Measurements from ENCODE around the gene PRAF2.

Gene PRAF2, protein sequence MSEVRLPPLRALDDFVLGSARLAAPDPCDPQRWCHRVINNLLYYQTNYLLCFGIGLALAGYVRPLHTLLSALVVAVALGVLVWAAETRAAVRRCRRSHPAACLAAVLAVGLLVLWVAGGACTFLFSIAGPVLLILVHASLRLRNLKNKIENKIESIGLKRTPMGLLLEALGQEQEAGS

GRCh38 chrX:49073601-49074575 lies at the start of gene PRAF2:
Gene PRAF2 (minus strand): TSS chrX:49074002. CDS start chrX:49073987, 15 bp downstream.
- peak; percentile 92 for DNase-seq (ENCODE audit: low spot score)

GRCh38 chrX:49122499-49122898 lies 48.7 kb upstream of the PRAF2 start:
- DNase-seq (ENCODE audit: low spot score), result no peak

DNA sequence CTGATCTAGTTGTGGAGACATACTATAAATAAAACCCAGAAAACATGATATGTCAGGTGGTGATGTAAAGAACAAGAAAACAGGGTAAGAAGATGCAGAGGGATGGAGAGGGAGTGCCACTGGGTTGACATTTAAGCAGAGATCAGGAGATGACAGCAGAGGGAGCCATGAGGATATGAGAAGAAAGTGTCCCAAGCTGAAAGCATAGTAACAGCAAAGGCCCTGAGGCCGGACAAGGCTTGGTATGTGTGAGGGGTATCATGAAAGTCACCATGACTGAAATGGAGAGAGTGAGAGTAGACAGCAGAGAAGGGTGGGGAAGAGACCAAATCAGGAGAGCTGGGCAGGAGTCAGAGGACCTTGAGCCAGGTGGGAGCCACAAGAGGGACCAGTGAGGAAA lies 46.3 kb upstream of the PRAF2 start:
- no peak for DNase-seq (ENCODE audit: low spot score)

GRCh38 chrX:49117581-49117980 lies 43.8 kb upstream of the PRAF2 start:
- no peak for DNase-seq (ENCODE audit: low spot score)

DNA sequence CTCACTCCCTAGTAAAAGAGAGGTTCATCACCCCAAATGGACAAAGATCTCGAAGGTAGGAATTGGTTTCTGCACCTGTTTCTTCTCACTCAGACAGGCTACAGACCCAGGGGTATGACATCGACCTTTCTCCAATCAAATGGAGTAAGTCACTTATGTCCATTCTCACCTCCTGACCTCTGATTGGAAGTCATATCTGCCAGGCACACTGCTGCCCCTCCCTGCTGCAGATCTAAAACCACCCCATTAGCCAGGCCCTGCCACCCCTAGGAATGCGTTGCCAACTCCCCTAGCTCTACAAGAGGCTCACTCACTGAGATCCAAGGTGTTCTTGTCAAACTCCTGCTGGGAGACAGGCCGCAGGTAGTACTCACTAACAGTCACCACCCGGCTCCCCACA lies 42.9 kb upstream of the PRAF2 start:
- DNase-seq (ENCODE audit: low spot score), result no peak

GRCh38 chrX:49116076-49116475 lies 42.3 kb upstream of the PRAF2 start:
- DNase-seq (ENCODE audit: low spot score), result no peak

GRCh38 chrX:49111791-49112190 lies 38.0 kb upstream of the PRAF2 start:
- DNase-seq (ENCODE audit: low spot score), result peak; percentile 91

DNA sequence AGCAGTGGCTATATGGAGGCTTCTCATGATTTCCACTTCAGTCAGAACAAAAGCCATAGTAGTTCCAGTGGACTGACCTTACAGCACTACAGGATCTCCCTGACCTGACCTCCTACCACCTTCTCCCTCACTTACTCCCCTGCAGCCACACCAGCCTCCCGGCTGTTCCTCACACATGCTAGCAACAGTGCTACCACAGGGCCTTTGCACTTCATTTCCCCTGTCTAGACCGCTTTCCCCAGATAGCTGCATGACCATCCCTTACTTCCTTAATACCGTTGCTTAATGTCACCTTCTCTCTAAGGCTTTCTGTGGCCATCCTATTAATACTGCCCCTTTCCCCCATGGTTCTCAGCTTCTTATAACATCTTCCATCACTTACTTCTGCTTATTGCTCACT lies 36.6 kb upstream of the PRAF2 start:
- DNase-seq (ENCODE audit: low spot score), result no peak

- no peak for DNase-seq (ENCODE audit: low spot score)
Observed at GRCh38 chrX:49108641-49109040, 34.8 kb upstream of the PRAF2 start.

DNA sequence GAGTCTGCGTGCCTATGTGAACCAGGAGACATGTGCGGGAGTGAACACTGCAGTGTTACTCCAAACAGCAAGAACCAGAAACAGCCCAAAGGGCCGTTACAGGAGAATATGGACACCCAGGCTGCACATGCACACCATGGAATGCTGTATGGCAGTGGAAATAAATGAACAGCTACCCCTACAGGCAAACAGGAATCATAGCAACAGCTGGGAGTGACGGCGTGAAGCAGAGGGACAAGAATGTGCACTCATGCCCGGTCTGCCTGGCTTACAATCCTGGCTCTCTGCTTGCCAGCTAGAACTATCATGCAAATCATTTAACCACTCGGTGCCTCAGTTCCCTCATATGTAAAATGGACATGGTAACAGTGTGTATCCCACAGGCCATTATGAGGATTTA lies 33.1 kb upstream of the PRAF2 start:
- peak; percentile 66 for DNase-seq (ENCODE audit: low spot score)

DNA sequence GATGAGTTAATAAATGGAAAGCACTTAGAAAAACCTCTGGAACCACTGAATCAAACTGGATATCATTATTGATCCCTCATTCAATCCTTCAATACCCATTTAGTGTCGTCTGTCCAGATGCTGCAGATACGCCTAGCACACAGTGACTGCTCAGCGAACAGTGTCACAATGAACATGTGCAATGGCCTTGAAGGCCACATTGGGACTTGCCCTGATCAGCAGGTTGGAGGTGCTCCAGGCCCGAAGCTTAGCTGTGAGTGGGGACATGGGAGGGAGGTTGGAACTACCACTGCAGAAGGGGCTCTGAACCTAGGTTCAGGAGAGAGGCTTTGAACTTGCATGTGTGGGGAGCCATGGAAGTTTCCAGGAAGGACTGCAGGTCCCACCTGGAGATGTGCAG lies 32.5 kb upstream of the PRAF2 start:
- DNase-seq (ENCODE audit: low spot score), result no peak

DNA sequence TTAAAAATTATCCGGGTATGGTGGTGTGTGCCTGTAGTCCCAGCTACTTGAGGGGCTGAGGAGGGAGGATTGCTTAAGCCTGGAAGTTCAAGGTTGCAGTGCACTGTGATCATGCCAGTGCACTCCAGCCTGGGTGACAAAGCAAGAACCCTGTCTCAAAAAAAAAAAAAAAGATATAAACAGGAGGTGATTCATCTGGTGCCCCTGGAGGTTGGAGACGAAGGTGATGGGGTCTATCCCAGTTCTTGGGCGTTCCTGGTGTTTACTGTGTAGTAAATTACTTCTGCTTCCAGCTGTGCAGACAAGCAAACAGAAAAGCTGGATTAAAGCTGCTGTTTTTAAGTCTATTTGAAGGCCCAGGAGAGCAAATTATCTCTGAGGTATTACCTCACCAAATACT lies 29.8 kb upstream of the PRAF2 start:
- DNase-seq (ENCODE audit: low spot score), result no peak

GRCh38 chrX:49102190-49102589 lies 28.4 kb upstream of the PRAF2 start:
- DNase-seq (ENCODE audit: low spot score), result no peak

DNA sequence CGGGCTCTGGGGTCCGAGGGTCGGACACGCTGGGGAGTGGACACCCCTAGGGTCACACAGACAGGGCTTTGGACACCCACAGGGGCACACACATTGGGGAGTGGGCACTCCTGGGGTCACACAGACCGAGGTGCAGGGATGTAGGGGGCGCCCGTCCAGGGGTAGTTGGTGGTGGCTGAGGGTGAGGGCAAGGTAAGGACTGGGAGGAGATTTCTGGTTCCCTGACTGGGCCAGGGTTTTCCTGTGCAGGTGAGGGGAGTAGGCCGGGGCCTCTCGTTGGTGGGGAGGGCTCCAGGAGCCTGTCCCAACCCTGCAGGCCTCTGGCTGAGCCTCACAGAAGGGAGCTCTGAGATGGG lies 27.8 kb upstream of the PRAF2 start:
- no peak for DNase-seq (ENCODE audit: low spot score)

- DNase-seq (ENCODE audit: low spot score), result peak; percentile 89
Observed at GRCh38 chrX:49100704-49101628, 27.2 kb upstream of the PRAF2 start.

- DNase-seq (ENCODE audit: low spot score), result no peak
Observed at GRCh38 chrX:49096419-49096818, 22.6 kb upstream of the PRAF2 start.

GRCh38 chrX:49089553-49089952 lies 15.8 kb upstream of the PRAF2 start:
- no peak for DNase-seq (ENCODE audit: low spot score)

DNA sequence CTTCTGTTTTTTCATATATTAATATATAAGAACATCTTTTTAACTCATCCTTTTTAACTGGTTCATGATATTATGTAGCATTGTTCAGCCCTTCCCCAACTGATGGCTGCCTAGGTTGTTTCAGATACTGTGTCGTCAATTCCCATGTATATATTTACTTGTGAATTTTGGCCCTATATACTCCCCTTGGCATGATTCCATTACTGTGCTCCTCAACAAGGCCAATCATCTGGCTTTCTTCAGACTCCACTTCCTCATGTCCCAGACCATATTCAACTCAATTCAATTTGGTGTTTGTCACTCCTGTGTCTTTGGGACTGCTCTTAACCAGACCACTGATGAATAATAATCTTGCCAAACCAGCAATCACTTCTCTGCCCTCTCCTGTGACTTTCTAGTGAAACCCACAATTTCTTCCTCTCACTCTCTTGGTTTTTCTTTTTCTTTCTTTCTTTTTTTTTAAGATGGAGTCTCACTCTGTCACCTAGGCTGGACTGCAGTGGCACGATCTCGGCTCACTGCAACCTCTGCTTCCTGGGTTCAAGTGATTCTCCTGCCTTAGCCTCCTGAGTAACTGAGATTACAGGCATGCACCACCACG lies 8.6 kb upstream of the PRAF2 start:
- no peak for DNase-seq (ENCODE audit: low spot score)

GRCh38 chrX:49079489-49080428 lies 6.0 kb upstream of the PRAF2 start, which contains the start of gene WDR45:
Gene WDR45 (minus strand): TSS chrX:49079887. CDS start chrX:49078095, 1,792 bp downstream.
- peak; percentile 63 for DNase-seq (ENCODE audit: low spot score)

DNA sequence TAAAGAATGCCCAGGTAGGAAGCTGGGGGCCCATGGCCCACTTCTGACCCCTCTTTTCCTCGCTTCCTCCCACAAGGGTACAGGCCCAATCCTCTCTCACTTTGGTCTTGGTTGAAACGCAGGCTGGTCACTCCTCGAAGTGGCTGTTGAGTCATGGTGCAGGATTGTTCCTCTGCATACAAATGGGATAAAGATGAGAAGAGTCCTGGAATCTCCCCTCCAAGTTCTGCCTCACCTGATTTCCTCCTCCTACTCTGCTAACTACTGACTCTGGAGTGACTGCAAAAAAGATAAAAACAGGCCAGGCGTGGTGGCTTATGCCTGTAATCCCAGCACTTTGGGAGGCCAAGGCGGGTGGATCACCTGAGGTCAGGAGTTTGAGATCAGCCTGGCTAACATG lies 4.1 kb upstream of the PRAF2 start:
- DNase-seq (ENCODE audit: low spot score), result no peak

- no peak for DNase-seq (ENCODE audit: low spot score)
Observed at GRCh38 chrX:49075347-49075746, 1.5 kb upstream of the PRAF2 start.

All from pons (tissue), 1 donor.